ENCODE results near the gene CHMP5.
"Not testable (repeated sequence)": the region's sequence is repeated elsewhere in the genome, so short reads cannot be mapped to it uniquely, and the experiment has no call there.

CHMP5 gene

DNA sequence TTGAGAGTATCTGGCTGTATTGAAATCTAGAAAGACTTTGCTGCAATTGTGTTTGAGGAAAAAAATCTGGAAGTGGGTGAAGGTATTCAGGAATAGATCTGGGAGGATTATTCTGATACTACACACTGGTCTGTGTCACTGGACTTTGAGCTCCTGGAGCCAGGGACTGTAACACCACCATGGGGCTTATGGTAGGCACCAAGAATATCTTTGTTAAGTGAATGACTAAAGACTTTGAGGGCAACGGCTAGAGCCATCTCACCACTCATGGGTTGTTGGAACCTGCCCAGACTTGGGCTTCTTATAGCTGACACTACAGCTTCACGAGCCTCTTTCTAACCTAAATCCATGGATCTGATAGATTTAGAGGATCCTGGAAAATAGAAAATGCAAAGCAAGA lies 35.7 kb downstream of the CHMP5 start:
- Histone ChIP-seq H3K36me3 (ENCODE audit: insufficient read depth, low read depth, low read length) (peaks cover 98% of the 10 kb centered on the region), H3K27ac (ENCODE audit: low read length) (no peak overlapping the region), H3K4me1 (ENCODE audit: insufficient read depth, low read length) (no peaks in the 10 kb centered on the region)

DNA sequence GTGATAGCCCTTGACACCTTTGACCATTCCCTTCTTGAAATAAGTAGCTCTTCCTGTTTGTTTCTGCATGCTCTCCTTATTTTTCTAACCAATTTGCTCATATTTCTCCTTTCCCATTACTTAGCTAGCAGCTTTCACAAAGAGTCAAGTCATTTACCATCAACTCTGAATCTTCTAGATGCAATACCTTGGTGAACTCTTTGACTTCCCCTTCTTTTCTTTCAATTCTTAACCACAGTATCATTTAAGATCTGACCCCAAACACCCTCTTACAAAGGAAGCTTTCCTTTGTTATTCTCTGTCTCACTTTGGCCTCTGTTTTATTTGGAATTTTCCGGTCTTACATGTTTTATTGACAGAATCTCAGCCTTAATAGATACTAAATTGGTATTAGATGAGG lies 39.5 kb downstream of the CHMP5 start:
- Histone ChIP-seq H3K9ac (ENCODE audit: low read depth, low read length) (no peak overlapping the region), H3K9me3 (ENCODE audit: insufficient read depth, low read depth, low read length) (no peaks in the 10 kb centered on the region), H3K36me3 (ENCODE audit: insufficient read depth, low read depth, low read length) (peaks cover 97% of the 10 kb centered on the region), H3K27ac (ENCODE audit: low read length) (no peak overlapping the region), H3K4me3 (ENCODE audit: low read length) (no peak overlapping the region), H3K4me1 (ENCODE audit: insufficient read depth, low read length) (no peaks in the 10 kb centered on the region), H3K27me3 (ENCODE audit: insufficient read depth, low read length) (no peaks in the 10 kb centered on the region)

More for the DNA sequence above, 35.7 kb downstream of the CHMP5 start:
- H3K9me3 ChIP-seq (ENCODE audit: insufficient read depth, low read depth, low read length): no peaks in the 10 kb centered on the region
- no peak overlapping the region for H3K9ac ChIP-seq (ENCODE audit: low read depth, low read length)
- H3K4me3 ChIP-seq (ENCODE audit: low read length): no peak overlapping the region
- no peaks in the 10 kb centered on the region for H3K27me3 ChIP-seq (ENCODE audit: insufficient read depth, low read length)

DNA sequence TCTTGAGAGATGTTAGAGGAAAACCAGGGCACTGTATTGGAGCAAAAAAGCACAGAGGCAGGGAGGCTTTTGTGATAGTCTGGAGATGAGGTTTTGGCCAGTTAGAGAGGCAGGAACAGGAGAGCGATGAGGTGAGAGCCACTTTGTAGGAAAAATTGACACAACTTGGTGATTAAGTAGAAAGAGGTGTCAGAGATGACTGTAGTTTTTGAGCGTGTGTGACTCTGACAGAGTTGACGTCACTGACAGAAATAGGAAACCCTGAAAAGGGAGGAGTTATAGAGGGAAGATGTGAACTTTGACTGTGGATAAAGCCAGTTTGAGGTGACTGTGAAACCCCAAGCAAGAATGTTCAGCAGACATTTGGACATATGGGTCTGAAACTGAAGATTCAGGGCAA lies 41.2 kb downstream of the CHMP5 start:
- Histone ChIP-seq H3K27me3 (ENCODE audit: insufficient read depth, low read length) (no peaks in the 10 kb centered on the region), H3K27ac (ENCODE audit: low read length) (no peak overlapping the region), H3K4me3 (ENCODE audit: low read length) (no peak overlapping the region), H3K9ac (ENCODE audit: low read depth, low read length) (no peak overlapping the region), H3K9me3 (ENCODE audit: insufficient read depth, low read depth, low read length) (no peaks in the 10 kb centered on the region), H3K36me3 (ENCODE audit: insufficient read depth, low read depth, low read length) (peaks cover 98% of the 10 kb centered on the region), H3K4me1 (ENCODE audit: insufficient read depth, low read length) (no peaks in the 10 kb centered on the region)

DNA sequence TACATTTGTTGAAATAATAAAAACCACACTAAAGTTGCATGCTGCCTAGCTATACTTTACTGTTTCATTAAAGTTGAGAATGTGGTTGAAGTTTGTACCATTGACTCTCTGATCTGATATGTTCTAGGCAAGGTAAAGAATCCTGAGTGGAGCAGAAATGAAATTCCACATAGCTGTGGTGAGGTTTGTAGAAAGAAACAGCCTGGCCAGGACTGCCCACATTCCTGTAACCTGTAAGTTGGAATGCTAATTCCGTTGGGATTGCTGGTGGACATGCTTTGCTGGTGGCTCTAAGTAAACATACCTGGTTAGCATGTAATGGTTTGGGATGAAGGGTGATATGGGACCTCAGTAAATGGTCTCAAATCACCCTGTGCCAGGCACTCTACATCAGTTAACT lies 42.2 kb downstream of the CHMP5 start:
- Histone ChIP-seq H3K4me3 (ENCODE audit: low read length) (no peak overlapping the region), H3K27me3 (ENCODE audit: insufficient read depth, low read length) (no peaks in the 10 kb centered on the region), H3K9me3 (ENCODE audit: insufficient read depth, low read depth, low read length) (no peaks in the 10 kb centered on the region), H3K36me3 (ENCODE audit: insufficient read depth, low read depth, low read length) (peaks cover 97% of the 10 kb centered on the region), H3K4me1 (ENCODE audit: insufficient read depth, low read length) (no peaks in the 10 kb centered on the region), H3K9ac (ENCODE audit: low read depth, low read length) (no peak overlapping the region), H3K27ac (ENCODE audit: low read length) (no peak overlapping the region)

DNA sequence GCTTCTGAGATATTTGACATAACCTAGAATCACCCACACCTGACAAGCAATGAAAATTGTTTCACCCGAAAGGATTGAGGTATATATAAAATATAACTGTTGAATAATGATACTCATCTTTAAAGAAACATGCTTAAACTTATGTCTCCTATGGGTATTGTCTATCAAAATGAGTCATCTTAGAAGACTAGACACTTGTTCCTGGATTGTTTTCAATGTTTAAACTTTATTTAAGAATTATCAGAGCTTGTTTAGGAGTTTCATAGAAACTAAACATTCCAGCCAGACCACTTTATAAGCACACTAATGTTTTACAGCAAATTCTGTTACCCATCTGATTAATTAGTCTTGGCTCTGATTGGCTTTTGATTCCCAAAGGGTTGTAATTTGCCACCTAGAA lies 45.1 kb downstream of the CHMP5 start:
- H3K36me3 ChIP-seq (ENCODE audit: insufficient read depth, low read depth, low read length): peaks cover 93% of the 10 kb centered on the region
- no peaks in the 10 kb centered on the region for H3K9me3 ChIP-seq (ENCODE audit: insufficient read depth, low read depth, low read length)
- H3K4me1 ChIP-seq (ENCODE audit: insufficient read depth, low read length): no peaks in the 10 kb centered on the region
- no peak overlapping the region for H3K4me3 ChIP-seq (ENCODE audit: low read length)
- no peak overlapping the region for H3K27ac ChIP-seq (ENCODE audit: low read length)
- H3K27me3 ChIP-seq (ENCODE audit: insufficient read depth, low read length): no peaks in the 10 kb centered on the region
- H3K9ac ChIP-seq (ENCODE audit: low read depth, low read length): no peak overlapping the region

DNA sequence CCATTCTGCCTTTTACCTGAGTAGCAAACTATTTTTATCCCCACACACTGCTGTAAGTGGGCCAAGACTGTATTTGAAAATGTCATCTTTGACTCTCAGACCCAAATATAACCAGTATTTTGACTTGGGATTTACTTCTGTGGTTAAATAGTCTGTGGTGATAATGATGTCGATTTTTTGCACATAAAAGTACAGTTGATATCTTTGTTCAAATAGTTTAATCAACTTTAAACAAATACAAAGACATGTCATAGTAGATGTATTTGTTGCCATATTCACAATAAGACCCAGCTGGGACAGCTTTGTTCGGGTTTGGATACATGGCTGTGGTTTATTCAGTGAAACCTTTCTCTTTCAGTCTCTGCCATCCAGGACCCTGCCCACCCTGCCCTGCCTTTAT lies 45.9 kb downstream of the CHMP5 start:
- H3K4me1 ChIP-seq (ENCODE audit: insufficient read depth, low read length): no peaks in the 10 kb centered on the region
- H3K9me3 ChIP-seq (ENCODE audit: insufficient read depth, low read depth, low read length): no peaks in the 10 kb centered on the region
- H3K27me3 ChIP-seq (ENCODE audit: insufficient read depth, low read length): no peaks in the 10 kb centered on the region
- no peak overlapping the region for H3K9ac ChIP-seq (ENCODE audit: low read depth, low read length)
- peaks cover 91% of the 10 kb centered on the region for H3K36me3 ChIP-seq (ENCODE audit: insufficient read depth, low read depth, low read length)
- no peak overlapping the region for H3K4me3 ChIP-seq (ENCODE audit: low read length)
- no peak overlapping the region for H3K27ac ChIP-seq (ENCODE audit: low read length)

DNA sequence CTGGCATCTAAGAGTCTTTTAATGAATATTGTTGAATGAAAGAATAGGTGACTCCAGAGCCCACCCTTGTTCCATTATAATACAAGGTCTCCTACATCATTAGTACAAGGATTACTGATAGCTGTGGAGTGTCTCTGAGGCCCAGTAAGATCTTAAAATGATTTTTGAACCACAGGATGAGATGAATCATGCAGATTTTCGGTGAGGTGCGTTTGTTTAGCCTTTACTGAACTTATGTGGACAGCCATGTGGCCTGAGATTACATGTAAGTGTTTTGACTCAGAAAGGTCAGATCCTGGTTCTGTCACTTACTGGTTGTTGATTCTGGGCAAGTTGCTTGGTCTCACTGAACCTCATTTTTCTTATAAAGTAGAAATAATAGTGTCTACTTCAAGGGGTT lies 47.1 kb downstream of the CHMP5 start:
- Histone ChIP-seq H3K4me1 (ENCODE audit: insufficient read depth, low read length) (no peaks in the 10 kb centered on the region), H3K9me3 (ENCODE audit: insufficient read depth, low read depth, low read length) (no peaks in the 10 kb centered on the region), H3K27ac (ENCODE audit: low read length) (no peak overlapping the region), H3K27me3 (ENCODE audit: insufficient read depth, low read length) (no peaks in the 10 kb centered on the region), H3K4me3 (ENCODE audit: low read length) (no peak overlapping the region), H3K36me3 (ENCODE audit: insufficient read depth, low read depth, low read length) (peaks cover 92% of the 10 kb centered on the region), H3K9ac (ENCODE audit: low read depth, low read length) (no peak overlapping the region)

DNA sequence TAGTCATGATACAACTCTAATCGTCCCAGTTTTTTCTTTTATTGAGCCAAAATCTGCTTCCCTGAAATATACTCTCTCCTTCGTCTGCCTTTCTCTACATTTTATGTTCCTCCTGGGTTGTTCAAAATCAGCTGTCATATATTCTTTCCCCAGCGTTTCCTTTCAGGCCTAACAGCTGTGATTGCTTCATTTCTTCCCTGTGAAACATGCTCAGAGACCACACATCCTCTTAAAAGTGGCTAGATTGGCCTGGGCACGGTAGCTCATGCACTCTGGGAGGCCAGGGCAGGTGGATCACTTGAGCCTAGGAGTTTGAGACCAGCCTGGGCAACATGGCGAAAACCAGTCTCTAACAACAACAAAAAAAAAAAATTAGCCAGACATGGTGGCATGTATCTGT lies 50.5 kb downstream of the CHMP5 start:
- no peak overlapping the region for H3K9ac ChIP-seq (ENCODE audit: low read depth, low read length)
- H3K27ac ChIP-seq (ENCODE audit: low read length): no peak overlapping the region
- H3K4me1 ChIP-seq (ENCODE audit: insufficient read depth, low read length): no peaks in the 10 kb centered on the region
- H3K27me3 ChIP-seq (ENCODE audit: insufficient read depth, low read length): no peaks in the 10 kb centered on the region
- H3K4me3 ChIP-seq (ENCODE audit: low read length): no peak overlapping the region
- H3K36me3 ChIP-seq (ENCODE audit: insufficient read depth, low read depth, low read length): peaks cover 85% of the 10 kb centered on the region
- H3K9me3 ChIP-seq (ENCODE audit: insufficient read depth, low read depth, low read length): no peaks in the 10 kb centered on the region

DNA sequence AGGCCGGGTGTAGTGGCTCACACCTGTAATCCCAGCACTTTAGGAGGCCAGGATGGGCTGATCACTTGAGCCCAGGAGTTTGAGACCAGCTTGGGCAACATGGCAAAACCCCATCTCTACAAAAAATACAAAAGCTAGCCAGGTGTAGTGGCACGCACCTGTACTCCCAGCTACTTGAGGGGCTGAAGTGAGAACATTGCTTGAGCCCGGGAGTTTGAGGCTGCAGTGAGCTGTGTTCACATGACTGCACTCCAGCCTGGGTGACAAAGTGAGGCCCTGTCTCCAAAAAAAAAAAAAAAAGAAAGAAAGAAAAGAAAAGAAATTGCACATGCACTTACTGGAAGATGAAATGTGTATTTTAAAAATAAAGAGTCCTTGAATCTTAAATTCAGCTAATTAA lies 52.3 kb downstream of the CHMP5 start:
- H3K4me3 ChIP-seq (ENCODE audit: low read length); H3K27ac ChIP-seq (ENCODE audit: low read length); H3K4me1 ChIP-seq (ENCODE audit: insufficient read depth, low read length); H3K9ac ChIP-seq (ENCODE audit: low read depth, low read length); H3K27me3 ChIP-seq (ENCODE audit: insufficient read depth, low read length); H3K9me3 ChIP-seq (ENCODE audit: insufficient read depth, low read depth, low read length): not testable (repeated sequence)
- H3K36me3 ChIP-seq (ENCODE audit: insufficient read depth, low read depth, low read length): peaks cover 86% of the 10 kb centered on the region

DNA sequence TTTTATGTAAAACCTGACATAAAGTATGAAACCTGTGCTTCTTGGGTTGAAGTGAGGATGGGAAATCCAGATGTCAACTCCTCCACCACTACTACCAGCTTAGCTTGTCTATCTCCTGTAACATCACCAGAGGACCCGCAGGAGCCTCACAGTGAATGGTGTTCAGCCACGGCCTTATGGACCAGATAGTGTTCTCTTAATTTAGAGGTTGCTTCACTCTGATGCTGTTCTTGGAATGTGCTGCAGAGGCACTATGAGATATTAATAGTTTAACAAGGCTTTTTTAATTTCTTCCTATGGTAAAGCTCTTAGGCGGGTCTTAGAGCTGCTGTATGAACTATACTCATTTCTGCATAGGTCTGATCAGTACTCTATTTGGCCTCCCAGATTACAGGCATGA lies 53.4 kb downstream of the CHMP5 start:
- H3K27ac ChIP-seq (ENCODE audit: low read length): no peak overlapping the region
- H3K9me3 ChIP-seq (ENCODE audit: insufficient read depth, low read depth, low read length): no peaks in the 10 kb centered on the region
- H3K4me3 ChIP-seq (ENCODE audit: low read length): no peak overlapping the region
- peaks cover 86% of the 10 kb centered on the region for H3K36me3 ChIP-seq (ENCODE audit: insufficient read depth, low read depth, low read length)
- H3K27me3 ChIP-seq (ENCODE audit: insufficient read depth, low read length): no peaks in the 10 kb centered on the region
- no peak overlapping the region for H3K9ac ChIP-seq (ENCODE audit: low read depth, low read length)
- no peaks in the 10 kb centered on the region for H3K4me1 ChIP-seq (ENCODE audit: insufficient read depth, low read length)

DNA sequence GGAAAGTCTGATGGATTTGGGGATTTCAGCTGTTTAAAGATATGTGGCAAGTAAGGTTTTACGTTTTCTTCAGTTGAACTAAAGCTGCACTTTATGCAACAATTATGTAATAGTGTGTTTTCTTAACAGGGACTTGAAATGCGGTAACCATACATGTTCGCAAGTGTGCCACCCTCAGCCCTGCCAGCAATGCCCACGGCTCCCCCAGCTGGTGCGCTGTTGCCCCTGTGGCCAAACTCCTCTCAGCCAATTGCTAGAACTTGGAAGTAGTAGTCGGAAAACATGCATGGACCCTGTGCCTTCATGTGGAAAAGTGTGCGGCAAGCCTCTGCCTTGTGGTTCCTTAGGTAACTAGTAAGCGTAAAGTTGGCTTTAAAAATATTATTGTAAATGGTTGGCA lies 53.9 kb downstream of the CHMP5 start:
- no peak overlapping the region for H3K4me3 ChIP-seq (ENCODE audit: low read length)
- no peak overlapping the region for H3K27ac ChIP-seq (ENCODE audit: low read length)
- H3K9ac ChIP-seq (ENCODE audit: low read depth, low read length): no peak overlapping the region
- H3K9me3 ChIP-seq (ENCODE audit: insufficient read depth, low read depth, low read length): no peaks in the 10 kb centered on the region
- H3K27me3 ChIP-seq (ENCODE audit: insufficient read depth, low read length): no peaks in the 10 kb centered on the region
- H3K4me1 ChIP-seq (ENCODE audit: insufficient read depth, low read length): no peaks in the 10 kb centered on the region
- H3K36me3 ChIP-seq (ENCODE audit: insufficient read depth, low read depth, low read length): peaks cover 82% of the 10 kb centered on the region

DNA sequence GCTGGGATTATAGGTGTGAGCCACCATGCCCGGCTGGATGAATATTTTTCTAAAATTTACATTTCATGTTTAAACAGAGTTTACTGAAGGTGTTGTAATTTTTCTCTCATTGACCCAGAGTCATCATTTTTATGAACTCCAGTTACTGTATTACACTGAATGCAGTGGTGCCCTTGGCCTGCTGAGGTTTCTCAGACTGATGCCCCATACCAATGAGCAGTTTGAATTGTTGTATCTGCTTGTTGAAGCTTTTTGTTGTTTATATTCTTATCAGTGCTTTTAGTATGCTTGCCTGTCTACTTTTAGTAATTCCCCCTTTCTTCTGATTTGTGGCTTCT lies 55.4 kb downstream of the CHMP5 start:
- Histone ChIP-seq H3K9me3 (ENCODE audit: insufficient read depth, low read depth, low read length) (no peaks in the 10 kb centered on the region), H3K36me3 (ENCODE audit: insufficient read depth, low read depth, low read length) (peaks cover 79% of the 10 kb centered on the region), H3K27ac (ENCODE audit: low read length) (no peak overlapping the region), H3K4me1 (ENCODE audit: insufficient read depth, low read length) (no peaks in the 10 kb centered on the region), H3K27me3 (ENCODE audit: insufficient read depth, low read length) (no peaks in the 10 kb centered on the region), H3K9ac (ENCODE audit: low read depth, low read length) (no peak overlapping the region), H3K4me3 (ENCODE audit: low read length) (no peak overlapping the region)

Data from iPS-20b (cell line).